Transverse colon (tissue), 4 donors: ENCODE data around the gene SDSL. TPM values are rescaled to one million over a fixed set of nuclear protein-coding genes. Genes with fewer than 3 reads are reported as not detected.
A peak's percentile ranks its signal among the peaks of the same experiment; 100 is the strongest.

Experiments used
- DNase-seq: peaks from one replicate; pipeline ENCODE4 v3.0.0-alpha.2; 2019
- H3K27ac ChIP-seq, 4 donors: fragments of 200-600 bp; sonication (generic); 2 replicates each; pipeline ENCODE4 v1.5.1; 2016 to 2018; ENCODE audit warnings: inconsistent platforms in 4 of 4
- H3K27me3 ChIP-seq: fragments of 200-600 bp; sonication (generic); 2 replicates; pipeline ENCODE4 v1.5.1; 2017; ENCODE audit warnings: inconsistent platforms
- H3K36me3 ChIP-seq, 4 donors: fragments of 200-600 bp; sonication (generic); 2 replicates each; pipeline ENCODE4 v1.5.1; 2017 to 2019; ENCODE audit warnings: inconsistent platforms in 4 of 4
- H3K4me1 ChIP-seq, 4 donors: fragments of 200-600 bp; sonication (generic); 2 replicates each; pipeline ENCODE4 v1.5.1; 2017 to 2020; ENCODE audit warnings: inconsistent platforms in 4 of 4
- H3K4me3 ChIP-seq, 4 donors: fragments of 200-600 bp; sonication (generic); 1 replicate in 1 of 4; 2 replicates in 3 of 4; pipeline versions ENCODE4 v1.5.1 to v1.6.1; 2017 to 2019; ENCODE audit warnings: inconsistent platforms in 4 of 4
- H3K9me3 ChIP-seq, 2 donors: fragments of 200-600 bp; sonication (generic); 2 replicates each; pipeline ENCODE4 v1.5.1; 2017 to 2019; ENCODE audit warnings: inconsistent platforms in 2 of 2
- EP300 ChIP-seq: sonication (generic); formaldehyde crosslinking; IDR thresholded peaks from one replicate; pipeline ENCODE4 v1.6.1; 2017; ENCODE audit warnings: antibody characterized with exemption, low read depth
- POLR2A ChIP-seq: fragments of 450-650 bp; IDR thresholded peaks from one replicate; pipeline ENCODE4 v1.6.1; 2016; ENCODE audit warnings: antibody characterized with exemption, mild to moderate bottlenecking, moderate library complexity
- POLR2AphosphoS5 ChIP-seq, 3 donors: sonication (generic); formaldehyde crosslinking; IDR thresholded peaks; one replicate each; pipeline ENCODE4 v1.6.1; 2016; ENCODE audit warnings: antibody characterized with exemption in 3 of 3
- WGBS, 2 donors: methylation state at CpG; one replicate each; pipeline ENCODE4 v1.1.5; 2018; ENCODE audit warnings: low coverage in 1 of 2; 5-methylcytosine and 5-hydroxymethylcytosine counted together
- in situ Hi-C, 4 donors: fragments of 200-750 bp; cut with MboI; loops; one replicate each; pipeline versions ENCODE4 v1.15.0 to v1.15.1; 2017; ENCODE audit warnings: low sequenced_read_pairs in 3 of 4, low pct_ligation_motif_present in 1 of 4, low pct_unique_long_range_greater_than_20kb in 1 of 4
- intact Hi-C: fragments of 100-400 bp; cut with DNase I; formaldehyde crosslinking; loops from one replicate; pipeline ENCODE4 v1.15.1; 2023; ENCODE audit warnings: low total_unique reads
- total RNA-seq, 4 donors: library from RNA; depleted of rRNA; stranded (reverse); fragments of >200 nt; gene quantifications; one replicate each; pipeline ENCODE4 v1.1.0, GENCODE V29; 2016
- TF ChIP-seq, protein P1 (sequence below), 5 experiments: fragments of 200-600 bp in 3 of 5; fragments of 450-650 bp in 2 of 5; sonication (generic) in 3 of 5; IDR thresholded peaks; 1 replicate in 2 of 5; 2 replicates in 3 of 5; pipeline ENCODE4 v1.5.1; 2016 to 2017; ENCODE audit warnings: antibody characterized with exemption in 5 of 5, inconsistent platforms in 3 of 5, mild to moderate bottlenecking in 2 of 5, moderate library complexity in 1 of 5

Gene SDSL
- total RNA-seq, 4 donors from 2014 or later = 7.4 to 16.8 (median 13.1) TPM

DNA sequence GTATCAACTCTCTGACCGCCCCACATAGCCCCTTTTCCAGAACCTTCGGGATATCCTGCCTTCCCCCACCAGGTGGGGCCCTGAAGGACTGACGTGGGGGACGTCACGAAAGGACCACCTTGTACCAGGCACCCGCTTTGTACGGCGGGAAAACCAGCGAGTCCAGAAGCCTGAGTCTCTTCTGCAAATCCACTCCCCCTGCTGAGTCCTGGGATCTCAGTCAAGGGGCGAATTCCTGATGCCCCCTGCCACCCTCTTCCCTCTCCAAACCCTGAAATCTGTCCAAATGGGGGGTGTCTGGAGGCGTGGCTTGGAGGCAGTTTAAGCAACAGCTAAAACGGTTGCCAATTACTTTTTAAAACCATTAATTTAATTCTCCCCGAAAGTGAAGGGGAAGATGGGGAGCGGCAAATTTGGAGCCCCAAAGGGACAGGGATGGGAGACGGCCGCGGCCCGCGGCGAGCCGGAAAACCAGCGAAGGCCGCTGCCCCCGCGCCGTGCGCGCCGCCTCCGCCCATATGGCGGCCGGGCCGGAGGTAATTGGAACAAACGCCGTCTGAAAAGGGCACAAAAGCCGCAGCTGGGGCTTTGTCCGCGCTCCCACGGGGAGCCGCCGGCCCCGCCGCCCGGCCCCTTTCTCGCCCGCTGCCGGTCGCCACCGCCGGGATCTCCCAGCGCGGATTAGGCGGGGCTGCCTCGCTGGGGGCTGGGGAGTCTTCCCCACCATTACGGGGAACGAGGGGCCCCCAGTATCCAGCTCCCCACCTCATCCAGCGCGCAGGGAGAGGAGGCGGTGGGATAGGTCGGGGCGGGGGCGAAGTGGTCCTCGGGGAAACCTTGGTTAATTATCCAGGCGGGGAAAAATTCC is 42.9 kb downstream of the SDSL start:
- WGBS, 2 donors = 4% methylated on average over 58 of the region's 64 CpGs; no CpG with 5 or more reads in 1 of the 2 donors
- in situ Hi-C loops (loop anchor here in 2 of 4 donors (25.0 kb wide), 1 partner anchor 447 kb away; no protein-coding TSS in a partner anchor), intact Hi-C loops (loop anchor here (10.0 kb wide), 1 partner anchor 450 kb away; no protein-coding TSS in a partner anchor)
- H3K27ac ChIP-seq = no peak overlapping the region
- H3K27me3 ChIP-seq = peaks cover 100% of the 10 kb centered on the region
- H3K36me3 ChIP-seq = no peaks in the 10 kb centered on the region
- H3K4me1 ChIP-seq = peaks cover 8 to 49% (median 44%) of the 10 kb centered on the region in 4 donors
- no peak for TF ChIP-seq POLR2A
- TF ChIP-seq EP300 = no peak
- no peak for TF ChIP-seq POLR2AphosphoS5 (IDR thresholded peaks at IDR 0.05)
- TF ChIP-seq, protein P1, sequence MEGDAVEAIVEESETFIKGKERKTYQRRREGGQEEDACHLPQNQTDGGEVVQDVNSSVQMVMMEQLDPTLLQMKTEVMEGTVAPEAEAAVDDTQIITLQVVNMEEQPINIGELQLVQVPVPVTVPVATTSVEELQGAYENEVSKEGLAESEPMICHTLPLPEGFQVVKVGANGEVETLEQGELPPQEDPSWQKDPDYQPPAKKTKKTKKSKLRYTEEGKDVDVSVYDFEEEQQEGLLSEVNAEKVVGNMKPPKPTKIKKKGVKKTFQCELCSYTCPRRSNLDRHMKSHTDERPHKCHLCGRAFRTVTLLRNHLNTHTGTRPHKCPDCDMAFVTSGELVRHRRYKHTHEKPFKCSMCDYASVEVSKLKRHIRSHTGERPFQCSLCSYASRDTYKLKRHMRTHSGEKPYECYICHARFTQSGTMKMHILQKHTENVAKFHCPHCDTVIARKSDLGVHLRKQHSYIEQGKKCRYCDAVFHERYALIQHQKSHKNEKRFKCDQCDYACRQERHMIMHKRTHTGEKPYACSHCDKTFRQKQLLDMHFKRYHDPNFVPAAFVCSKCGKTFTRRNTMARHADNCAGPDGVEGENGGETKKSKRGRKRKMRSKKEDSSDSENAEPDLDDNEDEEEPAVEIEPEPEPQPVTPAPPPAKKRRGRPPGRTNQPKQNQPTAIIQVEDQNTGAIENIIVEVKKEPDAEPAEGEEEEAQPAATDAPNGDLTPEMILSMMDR (IDR thresholded peaks at IDR 0.05) = no peak
- no peaks in the 10 kb centered on the region for H3K9me3 ChIP-seq
- H3K4me3 ChIP-seq = peak overlapping the region in 1 of 4 donors; percentile 24
- DNase-seq = no peak

DNA sequence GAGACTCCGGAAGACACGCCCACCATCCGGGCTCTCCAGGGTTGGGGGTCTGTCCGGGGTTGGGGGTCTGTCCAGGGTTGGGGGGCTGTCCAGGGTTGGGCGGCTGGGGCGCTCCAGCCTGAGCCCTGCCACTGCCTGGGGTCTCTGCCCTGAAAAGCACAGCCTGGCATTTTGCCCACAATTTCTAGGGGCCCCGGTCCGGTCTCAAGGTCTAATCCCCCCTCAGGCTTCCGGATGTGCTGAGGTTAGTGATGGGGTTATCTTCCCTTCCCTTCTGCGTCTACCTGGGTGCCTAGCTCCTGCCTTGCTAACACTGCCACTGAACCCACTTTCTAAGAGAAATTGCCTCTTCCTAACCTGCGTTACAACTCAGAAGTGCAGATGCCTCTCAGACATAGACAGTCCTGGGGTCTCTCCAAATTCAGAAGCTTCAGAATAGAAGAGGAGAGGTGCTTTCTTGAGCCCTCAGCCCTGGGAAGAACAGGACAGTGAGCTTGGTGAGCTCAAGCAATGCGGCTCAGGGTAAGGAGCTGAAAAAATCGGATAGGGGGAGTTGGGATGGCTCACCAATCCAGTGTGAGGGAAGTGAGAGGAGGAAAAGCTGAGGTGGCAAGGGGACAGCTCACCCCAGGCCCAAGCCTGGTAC is 43.8 kb downstream of the SDSL start:
- intact Hi-C loops (loop anchor here (10.0 kb wide), 1 partner anchor 449 kb away; no protein-coding TSS in a partner anchor), in situ Hi-C loops (loop anchor here in 2 of 4 donors (25.0 kb wide), 1 partner anchor 446 kb away; no protein-coding TSS in a partner anchor)
- 0 to 7% methylated on average over 3 to 10 of the region's 13 CpGs for WGBS, 2 donors
- no peaks in the 10 kb centered on the region for H3K9me3 ChIP-seq
- no peak overlapping the region for H3K27ac ChIP-seq
- no peak for DNase-seq
- H3K4me3 ChIP-seq = no peak overlapping the region
- peaks cover 8 to 49% (median 44%) of the 10 kb centered on the region in 4 donors for H3K4me1 ChIP-seq
- peaks cover 100% of the 10 kb centered on the region for H3K27me3 ChIP-seq
- TF ChIP-seq EP300 = no peak
- TF ChIP-seq, protein P1 (IDR thresholded peaks at IDR 0.05) = no peak
- TF ChIP-seq POLR2A = no peak
- no peak for TF ChIP-seq POLR2AphosphoS5 (IDR thresholded peaks at IDR 0.05)
- no peaks in the 10 kb centered on the region for H3K36me3 ChIP-seq

DNA sequence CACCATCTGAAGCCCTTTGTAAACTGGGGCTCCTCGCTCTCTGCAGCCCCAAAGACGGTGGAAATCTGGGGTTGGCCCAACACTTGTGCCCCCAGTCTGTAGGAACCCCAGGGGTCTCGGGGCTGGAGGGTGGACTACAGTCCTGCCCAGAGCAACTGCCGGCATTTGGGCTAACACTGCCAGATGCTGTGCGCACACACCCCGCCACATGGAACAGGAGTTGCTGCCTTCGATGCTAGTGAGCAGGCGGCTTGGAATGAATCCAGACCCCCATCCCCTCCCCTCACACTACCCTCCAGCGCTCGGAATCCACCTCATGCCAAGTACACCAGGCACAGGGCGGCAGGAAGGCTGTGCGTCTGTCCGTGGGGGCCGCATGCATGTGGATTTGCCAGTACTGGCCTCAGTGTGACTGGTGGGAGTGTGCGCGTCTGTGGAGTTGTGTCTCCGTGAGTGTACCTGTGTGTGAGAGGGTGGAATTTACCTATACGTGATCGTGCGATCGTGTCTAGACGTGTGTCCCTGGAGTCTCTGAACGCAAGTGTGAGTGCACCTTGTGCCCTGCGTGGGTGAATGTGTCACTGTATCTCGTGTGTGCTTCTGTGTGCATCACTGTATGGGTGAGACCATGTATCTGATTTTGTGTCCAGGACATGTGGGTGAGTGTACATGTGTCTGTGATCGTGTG is 44.4 kb downstream of the SDSL start:
- no peak overlapping the region for H3K27ac ChIP-seq
- no peaks in the 10 kb centered on the region for H3K36me3 ChIP-seq
- H3K27me3 ChIP-seq = peaks cover 100% of the 10 kb centered on the region
- WGBS, 2 donors = 0 to 20% methylated on average over 1 to 14 of the region's 26 CpGs
- no peaks in the 10 kb centered on the region for H3K9me3 ChIP-seq
- in situ Hi-C loops = loop anchor here in 2 of 4 donors (25.0 kb wide), 1 partner anchor 446 kb away; no protein-coding TSS in a partner anchor
- DNase-seq = no peak
- H3K4me1 ChIP-seq = peaks cover 8 to 49% (median 44%) of the 10 kb centered on the region in 4 donors
- intact Hi-C loops = loop anchor here (10.0 kb wide), 1 partner anchor 448 kb away; no protein-coding TSS in a partner anchor
- TF ChIP-seq POLR2A = no peak
- TF ChIP-seq POLR2AphosphoS5 (IDR thresholded peaks at IDR 0.05) = no peak
- TF ChIP-seq EP300 = no peak
- TF ChIP-seq, protein P1 (IDR thresholded peaks at IDR 0.05) = no peak
- H3K4me3 ChIP-seq = peak overlapping the region in 1 of 4 donors; percentile 30
